BJ (cell line): Measurements from ENCODE around the gene SUPT3H. TPM values are rescaled to one million over a fixed set of nuclear protein-coding genes. Genes with fewer than 3 reads are reported as not detected.

Experiments
- CTCF ChIA-PET: fragments of 350-600 bp; formaldehyde crosslinking; extraction: SDS; loops from one replicate; lab custom pipeline; 2021; ENCODE audit warnings: antibody characterized with exemption, inconsistent platforms; lab: Yijun Ruan, JAX
- POLR2A ChIA-PET: fragments of 300-600 bp; sonication (Branson Sonifier 250); formaldehyde crosslinking; extraction: SDS; loops from one replicate; lab custom pipeline; 2021; ENCODE audit warnings: antibody characterized with exemption; lab: Charles Lee
- DNase-seq: peaks from one replicate; pipeline ENCODE4 v3.0.0-alpha.2; 2011; ENCODE audit warnings: low read depth
- H3K27me3 ChIP-seq: 2 replicates; pipeline ENCODE4 v1.6.0; 2011; ENCODE audit warnings: low read length; ENCODE audit not compliant: control insufficient read depth, insufficient read depth
- H3K36me3 ChIP-seq: 2 replicates; pipeline ENCODE4 v1.5.1; 2011; ENCODE audit warnings: low read length; ENCODE audit not compliant: control insufficient read depth, insufficient read depth
- H3K4me3 ChIP-seq: 2 replicates; pipeline ENCODE4 v1.5.1; 2011; ENCODE audit warnings: low read depth, mild to moderate bottlenecking, control low read depth, low read length
- CTCF ChIP-seq: IDR thresholded peaks from 2 replicates; pipeline ENCODE4 v1.5.1; 2011; ENCODE audit warnings: low read depth, mild to moderate bottlenecking, control low read depth, inconsistent platforms, low read length, moderate library complexity; ENCODE audit not compliant: insufficient read depth
- polyA plus RNA-seq: library from polyadenylated mRNA; depleted of rRNA; stranded (reverse); fragments of >200 nt; gene quantifications from 2 replicates; pipeline ENCODE4 v1.2.3, GENCODE V29; 2011

Gene SUPT3H
- polyA plus RNA-seq, 1 experiment, result 7.8 TPM

GRCh38 chr6:45201484-45201883 is 176.2 kb downstream of the SUPT3H start:
- ChIA-PET POLR2A (no interaction called here), CTCF (no interaction called here)
- Histone ChIP-seq H3K36me3 (no peaks in the 10 kb centered on the region), H3K4me3 (no peak overlapping the region), H3K27me3 (no peaks in the 10 kb centered on the region)
- DNase-seq, result no peak
- TF ChIP-seq CTCF, result no peak

- no peak for DNase-seq
- no peak for TF ChIP-seq CTCF
- ChIA-PET CTCF (no interaction called here), POLR2A (no interaction called here)
- no peaks in the 10 kb centered on the region for H3K27me3 ChIP-seq
- H3K4me3 ChIP-seq, result no peak overlapping the region
- H3K36me3 ChIP-seq, result no peaks in the 10 kb centered on the region
Observed at GRCh38 chr6:45200510-45200909, 177.2 kb downstream of the SUPT3H start.

- TF ChIP-seq CTCF, result no peak
- Histone ChIP-seq H3K36me3 (no peaks in the 10 kb centered on the region), H3K4me3 (no peak overlapping the region), H3K27me3 (no peaks in the 10 kb centered on the region)
- no peak for DNase-seq
- CTCF ChIA-PET, result interaction anchor here (1.3 kb wide), 1 partner anchor 10 kb away, joined by 4 read pairs; no protein-coding TSS in a partner anchor
- POLR2A ChIA-PET, result no interaction called here
Observed at GRCh38 chr6:45199554-45199953, 178.2 kb downstream of the SUPT3H start.

- POLR2A ChIA-PET, result no interaction called here
- CTCF ChIA-PET, result no interaction called here
- H3K4me3 ChIP-seq, result no peak overlapping the region
- H3K27me3 ChIP-seq, result no peaks in the 10 kb centered on the region
- H3K36me3 ChIP-seq, result no peaks in the 10 kb centered on the region
- DNase-seq, result no peak
- no peak for TF ChIP-seq CTCF
Observed at GRCh38 chr6:45196121-45196520, 181.6 kb downstream of the SUPT3H start.

GRCh38 chr6:45195137-45195536 is 182.6 kb downstream of the SUPT3H start:
- no peaks in the 10 kb centered on the region for H3K36me3 ChIP-seq
- no peak overlapping the region for H3K4me3 ChIP-seq
- TF ChIP-seq CTCF, result no peak
- ChIA-PET POLR2A (no interaction called here), CTCF (interaction anchor here (0.7 kb wide), 1 partner anchor 1066 kb away, joined by 4 read pairs; no protein-coding TSS in a partner anchor)
- DNase-seq, result no peak
- no peaks in the 10 kb centered on the region for H3K27me3 ChIP-seq
